Endothelial cell of umbilical vein (primary cell): ENCODE data around the gene SDHC. TPM values are rescaled to one million over a fixed set of nuclear protein-coding genes. Genes with fewer than 3 reads are reported as not detected.

ENCODE experiments used
- BruUV-seq: library from RNA; stranded (reverse); fragments of 400-500 nt; replicated peaks from 2 replicates; lab custom pipeline; 2021; lab: Mats Ljungman, UMichigan
- CTCF ChIA-PET: fragments of 300-600, 350-600 bp; sonication (Branson Sonifier 250); formaldehyde crosslinking; loops from one replicate; lab custom pipeline; 2021; ENCODE audit warnings: antibody characterized with exemption, inconsistent platforms; lab: Charles Lee
- POLR2A ChIA-PET: fragments of 300-600, 350-600 bp; sonication (Branson Sonifier 250); formaldehyde crosslinking; loops from one replicate; lab custom pipeline; 2021; ENCODE audit warnings: antibody characterized with exemption, inconsistent platforms; lab: Charles Lee
- DNase-seq: peaks from one replicate; pipeline ENCODE4 v3.0.0-alpha.2; 2011; ENCODE audit warnings: low read depth, low spot score
- FAIRE-seq: peaks from 2 replicates; lab custom pipeline; 2011; peaks lifted over from hg19 to GRCh38; lab: Jason Lieb, UNC
- H2AFZ ChIP-seq: 2 replicates; pipeline ENCODE4 v1.6.0; 2012; ENCODE audit warnings: low read depth, low read length, control low read depth, inconsistent platforms
- H3K27ac ChIP-seq: 2 replicates; pipeline ENCODE4 v1.5.1; 2011; ENCODE audit warnings: low read depth, mild to moderate bottlenecking, control low read depth, low read length, moderate library complexity; ENCODE audit not compliant: insufficient read depth
- H3K27me3 ChIP-seq, 2 experiments: 2 replicates each; pipeline versions ENCODE4 v1.6.0 to v1.6.1; 2011; ENCODE audit warnings: low read length in 2 of 2, mixed read lengths in 1 of 2; ENCODE audit not compliant: control insufficient read depth in 2 of 2, insufficient read depth in 2 of 2
- H3K36me3 ChIP-seq, 2 experiments: 2 replicates in 1 of 2; 3 replicates in 1 of 2; pipeline ENCODE4 v1.5.1; 2011; ENCODE audit warnings: low read length in 2 of 2, mild to moderate bottlenecking in 1 of 2, moderate library complexity in 1 of 2; ENCODE audit not compliant: control insufficient read depth in 2 of 2, insufficient read depth in 2 of 2; ENCODE audit errors: extremely low read depth in 1 of 2
- H3K4me1 ChIP-seq: 3 replicates; pipeline ENCODE4 v1.5.1; 2011; ENCODE audit warnings: mild to moderate bottlenecking, low read length; ENCODE audit not compliant: control insufficient read depth, insufficient read depth; ENCODE audit errors: extremely low read depth
- H3K4me2 ChIP-seq: 2 replicates; pipeline ENCODE4 v1.6.1; 2011; ENCODE audit warnings: low read length, control low read depth, mixed read lengths; ENCODE audit not compliant: insufficient read depth
- H3K4me3 ChIP-seq, 3 experiments: fragments of 200-600 bp in 1 of 3; sonication (generic), shearing (Covaris generic) in 1 of 3; replicated peaks in 1 of 3; 2 replicates each; pipeline ENCODE4 v1.5.1; 2011 to 2016; ENCODE audit warnings: control low read depth in 3 of 3, low read length in 3 of 3, mild to moderate bottlenecking in 2 of 3, inconsistent platforms in 1 of 3, low read depth in 1 of 3, moderate library complexity in 1 of 3; ENCODE audit not compliant: insufficient read depth in 1 of 3
- H3K79me2 ChIP-seq: 2 replicates; pipeline ENCODE4 v1.6.0; 2012; ENCODE audit warnings: low read length, inconsistent platforms; ENCODE audit not compliant: control insufficient read depth, insufficient read depth
- H3K9ac ChIP-seq: replicated peaks from 2 replicates; pipeline ENCODE3; 2011; ENCODE audit warnings: low read length, control low read depth; ENCODE audit not compliant: insufficient read depth; ENCODE audit errors: extremely low read depth
- H3K9me1 ChIP-seq: replicated peaks from 3 replicates; pipeline ENCODE4 v1.6.0; 2011; ENCODE audit warnings: mild to moderate bottlenecking, low read length; ENCODE audit not compliant: control insufficient read depth, insufficient read depth; ENCODE audit errors: extremely low read depth
- H3K9me3 ChIP-seq: replicated peaks from 2 replicates; pipeline ENCODE4 v1.5.1; 2012; ENCODE audit warnings: low read length, inconsistent platforms; ENCODE audit not compliant: control insufficient read depth, insufficient read depth
- H4K20me1 ChIP-seq: replicated peaks from 2 replicates; pipeline ENCODE3; 2011; ENCODE audit warnings: mild to moderate bottlenecking, low read length; ENCODE audit not compliant: control insufficient read depth, insufficient read depth; ENCODE audit errors: extremely low read depth
- CTCF ChIP-seq, 2 donors: IDR thresholded peaks; 1 replicate in 1 of 2; 2 replicates in 1 of 2; pipeline ENCODE4 v1.5.1; 2011; ENCODE audit warnings: low read length in 2 of 2, mild to moderate bottlenecking in 2 of 2, moderate library complexity in 2 of 2, control low read depth in 1 of 2, inconsistent platforms in 1 of 2, low read depth in 1 of 2; ENCODE audit not compliant: insufficient read depth in 1 of 2; ENCODE audit errors: extremely low read depth in 1 of 2
- EZH2 ChIP-seq: IDR thresholded peaks from 2 replicates; pipeline ENCODE4 v1.6.1; 2012; ENCODE audit warnings: borderline replicate concordance, low read depth, mild to moderate bottlenecking, moderate library complexity, low read length, inconsistent platforms; ENCODE audit not compliant: severe bottlenecking
- FOS ChIP-seq: IDR thresholded peaks from 2 replicates; pipeline ENCODE4 v1.6.1; 2011; ENCODE audit warnings: mild to moderate bottlenecking, low read length, moderate library complexity, borderline replicate concordance; ENCODE audit not compliant: insufficient read depth
- GATA2 ChIP-seq: IDR thresholded peaks from 2 replicates; pipeline ENCODE4 v1.7.0; 2011; ENCODE audit warnings: low read depth, mild to moderate bottlenecking, moderate library complexity, mixed read lengths, low read length; ENCODE audit not compliant: insufficient read length, insufficient read depth
- JUN ChIP-seq: IDR thresholded peaks from 2 replicates; pipeline ENCODE4 v1.6.1; 2011; ENCODE audit warnings: borderline replicate concordance, low read depth; ENCODE audit not compliant: insufficient read length, insufficient read depth
- MAX ChIP-seq: IDR thresholded peaks from 2 replicates; pipeline ENCODE4 v1.6.1; 2011; ENCODE audit not compliant: insufficient read depth, insufficient read length
- MYC ChIP-seq: IDR thresholded peaks from one replicate; pipeline ENCODE4 v1.6.1; 2011; ENCODE audit warnings: mild to moderate bottlenecking, low read depth, low read length
- POLR2A ChIP-seq: IDR thresholded peaks from 2 replicates; pipeline ENCODE4 v1.6.1; 2012; ENCODE audit warnings: low read depth, mild to moderate bottlenecking, control low read depth, low read length
- POLR2AphosphoS5 ChIP-seq: IDR thresholded peaks from 2 replicates; pipeline ENCODE4 v1.6.1; 2012; ENCODE audit warnings: low read depth, mild to moderate bottlenecking, control low read depth, low read length, moderate library complexity; ENCODE audit not compliant: insufficient read depth
- dilution Hi-C: fragments of 300-500 bp; cut with MboI; formaldehyde crosslinking; loops from one replicate; pipeline ENCODE4 v1.15.0; 2019; ENCODE audit warnings: low sequenced_read_pairs; ENCODE audit not compliant: extremely low pct_ligation_motif_present
- intact Hi-C: fragments of 100-400 bp; cut with micrococcal nuclease; formaldehyde crosslinking; loops from one replicate; pipeline ENCODE4 v1.10.0; 2022
- polyA plus RNA-seq, 4 experiments: library from polyadenylated mRNA; depleted of rRNA in 3 of 4; stranded (reverse) in 3 of 4; unstranded in 1 of 4; fragments of >200 nt; gene quantifications; 2 replicates each; pipeline versions ENCODE4 v1.2.1 to v1.2.3, GENCODE V29; 2011 to 2012; ENCODE audit warnings: missing spikeins in 1 of 4
- total RNA-seq: library from RNA; stranded (reverse); gene quantifications from 2 replicates; pipeline ENCODE4 v1.2.3, GENCODE V29; 2021

Gene SDHC
- total and polyA plus RNA-seq, 2 donors (not counting 3 experiments of a cell fraction or from before 2014, with no cell fraction given): 148 to 279 TPM

GRCh38 chr1:161287482-161288054 is 26.6 kb upstream of the SDHC start:
- dilution Hi-C loops (no loop called here), intact Hi-C loops (no loop called here)
- BruUV-seq: no TSS peak
- Histone ChIP-seq H4K20me1 (no peaks in the 10 kb centered on the region), H3K9me1 (no peaks in the 10 kb centered on the region), H3K4me2 (no peak overlapping the region), H2AFZ (no peak overlapping the region), H3K27ac (no peak overlapping the region), H3K9ac (no peak overlapping the region), H3K79me2 (no peaks in the 10 kb centered on the region), H3K4me1 (no peaks in the 10 kb centered on the region), H3K4me3 (no peak overlapping the region), H3K27me3 (peaks cover 26 to 35% of the 10 kb centered on the region in 2 experiments), H3K36me3 (no peaks in the 10 kb centered on the region), H3K9me3 (no peaks in the 10 kb centered on the region)
- TF ChIP-seq MYC (no peak), EZH2 (no peak), POLR2A (no peak), FOS (no peak), POLR2AphosphoS5 (no peak), JUN (no peak), CTCF (IDR thresholded peaks at IDR 0.05; ENCODE audit: extremely low read depth in 1 of 2, insufficient read depth in 1 of 2, low read depth in 1 of 2, low read length in 2 of 2) (no peak), GATA2 (no peak), MAX (no peak)
- ChIA-PET CTCF (interaction anchor here (0.6 to 1.2 kb wide), 5 partner anchors 16 to 94 kb away, joined by 3 read pairs; partner anchors contain the start of gene TOMM40L), POLR2A (no interaction called here)
- no peak for DNase-seq
- FAIRE-seq: no peak
